GM21528 (cell line): ENCODE measurements around the gene TANGO6.
"Not testable (repeated sequence)": the region's sequence is repeated elsewhere in the genome, so short reads cannot be mapped to it uniquely, and the experiment has no call there.

Source experiments
- ATAC-seq: cut with Tn5 transposase; IDR thresholded peaks from one replicate; pipeline ENCODE4 v1.9.1; 2021; ENCODE audit warnings: mild to moderate bottlenecking, moderate library complexity; ENCODE audit not compliant: unreplicated experiment, low FRiP score

TANGO6 gene

GRCh38 chr16:69048328-69049120 is 205.2 kb downstream of the TANGO6 start:
- ATAC-seq: no peak

DNA sequence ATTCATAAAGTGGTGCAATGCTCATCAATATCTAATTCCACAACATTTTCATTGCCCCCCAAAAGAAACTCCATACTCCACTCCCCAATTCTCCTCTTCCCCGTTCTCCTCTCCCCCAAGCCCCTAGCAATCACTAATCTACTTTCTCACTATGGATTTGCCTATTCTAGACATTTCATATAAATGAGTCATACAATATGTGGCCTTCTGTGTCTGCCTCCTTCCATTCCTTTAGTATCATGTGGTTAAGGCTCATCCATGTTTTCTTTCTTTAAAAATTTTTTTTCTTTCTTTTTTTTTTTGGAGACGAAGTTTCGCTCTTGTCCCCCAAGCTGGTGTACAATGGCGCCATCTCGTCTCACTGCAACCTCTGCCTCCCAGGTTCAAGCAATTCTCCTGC is 205.8 kb downstream of the TANGO6 start:
- ATAC-seq: no peak

- no peak for ATAC-seq
These were observed 206.5 kb downstream of the TANGO6 start for GRCh38 chr16:69049603-69050375.

- not testable (repeated sequence) for ATAC-seq
These were observed 208.1 kb downstream of the TANGO6 start for GRCh38 chr16:69051517-69051830.

DNA sequence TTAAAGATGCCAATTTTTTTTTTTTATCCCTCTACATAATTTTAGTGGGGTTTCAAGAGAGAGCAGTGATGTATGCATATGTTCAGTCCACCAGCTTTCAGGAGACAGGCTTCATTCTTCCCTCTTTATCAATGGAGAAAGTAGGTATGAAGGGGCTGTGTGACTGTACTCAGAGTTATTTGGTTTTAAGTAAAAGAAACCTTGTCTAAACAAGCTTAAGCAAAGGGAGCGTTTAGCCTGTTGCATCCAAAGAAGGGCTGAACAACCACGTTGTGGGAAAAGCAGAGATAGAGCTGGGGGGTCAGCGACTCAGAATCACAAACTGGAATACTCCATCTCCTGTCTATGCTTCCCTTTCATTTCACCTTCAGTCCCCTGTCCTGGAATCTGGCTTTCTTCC is 211.7 kb downstream of the TANGO6 start:
- no peak for ATAC-seq

GRCh38 chr16:69055980-69056379 is 212.6 kb downstream of the TANGO6 start:
- no peak for ATAC-seq

DNA sequence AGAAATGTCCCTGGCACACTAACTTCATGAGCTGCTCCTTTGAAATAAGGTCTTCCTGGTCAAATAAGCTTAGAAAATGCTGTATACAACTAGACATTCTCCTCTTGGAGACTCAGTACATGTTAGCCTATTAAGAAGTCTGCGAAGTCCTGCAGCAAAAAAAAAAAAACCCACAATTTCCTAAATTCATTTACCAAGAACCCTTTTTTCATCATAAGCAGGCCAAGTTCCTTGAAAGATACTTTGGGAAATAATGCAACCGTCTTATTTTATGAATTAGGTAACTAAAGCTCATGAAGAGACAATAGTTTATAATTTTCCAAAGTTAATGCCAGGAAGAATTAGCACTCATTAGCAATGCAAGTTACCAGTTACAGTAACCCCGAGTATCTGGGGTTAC is 213.1 kb downstream of the TANGO6 start:
- no peak for ATAC-seq

- ATAC-seq: no peak
These were observed 214.4 kb downstream of the TANGO6 start for GRCh38 chr16:69057400-69058378.

- not testable (repeated sequence) for ATAC-seq
These were observed 220.2 kb downstream of the TANGO6 start for GRCh38 chr16:69063491-69063890.

DNA sequence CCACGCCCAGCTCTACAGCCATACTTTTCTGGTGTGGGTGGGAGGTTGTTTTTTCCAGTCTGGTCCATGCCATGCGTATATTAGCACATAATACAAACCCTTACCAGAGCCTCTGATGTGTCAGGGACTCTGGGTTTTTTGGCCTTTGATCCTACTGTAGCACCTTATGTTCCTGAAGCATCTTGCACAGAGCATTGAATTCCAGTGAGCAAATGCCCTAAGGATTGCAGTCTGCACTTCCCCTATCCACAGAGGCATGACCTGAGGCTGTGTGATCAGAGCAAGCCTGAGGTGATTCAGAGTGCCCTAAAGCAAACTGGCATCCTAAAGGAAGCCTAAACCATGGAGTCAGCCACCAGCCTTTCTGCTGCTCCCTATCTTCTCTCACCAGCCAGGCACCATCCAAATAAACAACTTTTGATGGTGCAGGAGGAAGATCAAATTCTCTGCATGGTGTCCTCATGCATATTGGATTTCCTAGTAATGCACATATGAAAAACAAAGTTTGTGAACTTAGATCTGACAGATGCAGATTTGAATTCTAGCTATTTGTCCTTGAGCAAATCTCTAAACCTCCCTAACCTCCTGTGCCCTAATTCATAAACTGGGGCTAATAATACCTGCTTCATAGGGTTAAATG is 220.9 kb downstream of the TANGO6 start:
- no peak for ATAC-seq

DNA sequence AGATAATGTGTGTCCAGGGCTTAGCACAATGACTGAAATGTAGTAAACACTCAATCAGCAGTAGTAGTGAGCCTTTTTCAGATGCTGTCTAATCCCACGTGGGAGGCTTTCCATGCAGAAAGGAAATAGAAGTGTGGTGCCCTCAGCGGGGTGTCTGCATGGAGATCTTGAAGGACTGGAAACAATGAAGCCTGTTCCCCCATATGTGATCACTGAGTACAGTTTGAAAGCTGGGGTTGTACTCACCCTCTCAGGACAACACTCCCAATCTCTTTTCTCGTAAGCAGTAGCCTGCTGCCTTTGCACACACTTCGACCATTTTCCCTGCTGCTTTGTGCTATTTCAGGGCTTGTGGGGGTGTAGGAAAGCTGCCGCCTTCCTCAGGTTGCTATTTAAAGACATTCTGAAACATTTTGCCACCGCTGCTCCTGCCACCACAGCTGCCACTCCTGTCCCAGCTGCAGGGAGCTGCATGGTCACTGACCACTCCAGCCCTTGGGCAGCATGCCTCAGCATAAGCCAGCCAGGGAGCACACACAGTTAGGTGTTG is 221.5 kb downstream of the TANGO6 start:
- ATAC-seq: no peak

GRCh38 chr16:69069504-69069903 is 226.2 kb downstream of the TANGO6 start:
- ATAC-seq: no peak

DNA sequence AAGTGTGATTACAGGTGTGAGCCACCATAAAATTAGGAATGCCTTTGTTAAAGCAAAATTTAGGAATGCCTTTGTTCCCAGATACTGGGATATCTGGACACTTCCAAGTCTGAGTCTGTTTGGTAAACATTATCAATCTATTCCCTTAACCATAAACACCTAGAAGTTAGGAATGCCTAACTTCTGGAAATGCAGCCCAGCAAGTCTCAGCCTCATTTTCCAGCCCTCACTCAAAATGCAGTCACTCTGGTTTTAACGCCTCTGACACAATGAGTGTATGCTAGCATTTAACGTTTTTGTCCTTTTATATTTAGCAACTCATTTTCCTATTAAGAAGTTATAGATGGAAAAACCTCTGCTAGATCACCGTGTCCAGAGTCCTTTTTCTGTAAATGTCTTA is 227.7 kb downstream of the TANGO6 start:
- no peak for ATAC-seq

- no peak for ATAC-seq
These were observed 229.3 kb downstream of the TANGO6 start for GRCh38 chr16:69072640-69072974.

DNA sequence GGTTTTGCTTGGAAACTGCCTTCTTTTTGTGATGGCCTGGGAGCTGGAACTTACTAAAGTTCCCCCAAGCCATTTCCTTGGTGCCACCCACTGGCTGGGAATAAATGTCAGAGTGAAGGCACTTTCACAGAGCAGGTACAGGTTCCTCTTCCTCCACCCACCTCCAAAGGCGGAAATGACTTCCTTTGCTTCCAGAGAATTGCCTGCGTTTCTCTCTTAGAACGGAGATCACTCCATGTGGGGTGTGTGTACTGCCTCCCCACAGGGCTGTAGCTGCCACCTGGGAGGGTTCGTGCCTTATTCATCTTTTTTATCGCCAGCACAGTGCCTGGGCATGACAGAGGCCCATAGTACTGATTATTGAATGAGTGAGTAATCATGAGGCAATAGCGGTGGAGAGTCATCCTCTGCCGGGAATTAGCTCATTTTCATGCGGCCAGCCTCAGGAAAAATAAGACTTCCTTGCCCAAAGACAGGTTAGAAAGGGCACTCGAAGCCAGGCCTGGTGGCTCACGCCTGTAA is 229.9 kb downstream of the TANGO6 start:
- no peak for ATAC-seq

DNA sequence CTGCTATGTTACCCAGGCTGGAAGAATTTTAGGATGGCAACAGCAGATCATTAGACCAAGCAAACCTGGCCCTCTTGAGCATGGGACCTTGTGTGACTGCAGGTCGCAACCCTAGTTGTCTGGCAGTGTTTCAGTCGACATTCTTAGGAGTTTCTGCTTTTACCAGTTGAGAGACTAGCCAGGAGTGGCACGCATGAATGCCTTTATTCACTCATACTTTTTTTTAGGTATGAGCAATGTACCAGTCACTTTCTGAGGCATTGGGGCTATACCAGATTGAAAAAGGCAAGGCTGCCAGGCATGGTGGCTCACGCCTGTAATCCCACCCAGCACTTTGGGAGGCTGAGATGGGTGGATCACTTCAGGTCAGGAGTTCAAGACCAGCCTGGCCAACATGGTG is 233.9 kb downstream of the TANGO6 start:
- ATAC-seq: no peak

GRCh38 chr16:69078073-69078472 is 234.7 kb downstream of the TANGO6 start:
- no peak for ATAC-seq

- no peak for ATAC-seq
These were observed 236.4 kb downstream of the TANGO6 start for GRCh38 chr16:69079697-69080096.

GRCh38 chr16:69083306-69083941 is 240.1 kb downstream of the TANGO6 start:
- no peak for ATAC-seq

GRCh38 chr16:69084289-69084688 is 241.0 kb downstream of the TANGO6 start:
- ATAC-seq: no peak
